Fibroblast of mammary gland (primary cell): ENCODE measurements around the gene UACA.
A peak's percentile ranks its signal among the peaks of the same experiment; 100 is the strongest.
"Not testable (repeated sequence)": the region's sequence is repeated elsewhere in the genome, so short reads cannot be mapped to it uniquely, and the experiment has no call there.

ENCODE experiments used
- DNase-seq: peaks from one replicate; pipeline ENCODE4 v3.0.0-alpha.2; 2010; ENCODE audit warnings: low read depth
- H3K4me3 ChIP-seq: 2 replicates; pipeline ENCODE4 v1.5.1; 2011; ENCODE audit warnings: low read depth, mild to moderate bottlenecking, low read length, moderate library complexity; ENCODE audit not compliant: control insufficient read depth
- CTCF ChIP-seq: conservative IDR thresholded peaks from 2 replicates; pipeline ENCODE4 v1.5.1; 2011; ENCODE audit warnings: low read depth, low read length, inconsistent platforms; ENCODE audit not compliant: control insufficient read depth, insufficient read depth

The UACA gene, protein sequence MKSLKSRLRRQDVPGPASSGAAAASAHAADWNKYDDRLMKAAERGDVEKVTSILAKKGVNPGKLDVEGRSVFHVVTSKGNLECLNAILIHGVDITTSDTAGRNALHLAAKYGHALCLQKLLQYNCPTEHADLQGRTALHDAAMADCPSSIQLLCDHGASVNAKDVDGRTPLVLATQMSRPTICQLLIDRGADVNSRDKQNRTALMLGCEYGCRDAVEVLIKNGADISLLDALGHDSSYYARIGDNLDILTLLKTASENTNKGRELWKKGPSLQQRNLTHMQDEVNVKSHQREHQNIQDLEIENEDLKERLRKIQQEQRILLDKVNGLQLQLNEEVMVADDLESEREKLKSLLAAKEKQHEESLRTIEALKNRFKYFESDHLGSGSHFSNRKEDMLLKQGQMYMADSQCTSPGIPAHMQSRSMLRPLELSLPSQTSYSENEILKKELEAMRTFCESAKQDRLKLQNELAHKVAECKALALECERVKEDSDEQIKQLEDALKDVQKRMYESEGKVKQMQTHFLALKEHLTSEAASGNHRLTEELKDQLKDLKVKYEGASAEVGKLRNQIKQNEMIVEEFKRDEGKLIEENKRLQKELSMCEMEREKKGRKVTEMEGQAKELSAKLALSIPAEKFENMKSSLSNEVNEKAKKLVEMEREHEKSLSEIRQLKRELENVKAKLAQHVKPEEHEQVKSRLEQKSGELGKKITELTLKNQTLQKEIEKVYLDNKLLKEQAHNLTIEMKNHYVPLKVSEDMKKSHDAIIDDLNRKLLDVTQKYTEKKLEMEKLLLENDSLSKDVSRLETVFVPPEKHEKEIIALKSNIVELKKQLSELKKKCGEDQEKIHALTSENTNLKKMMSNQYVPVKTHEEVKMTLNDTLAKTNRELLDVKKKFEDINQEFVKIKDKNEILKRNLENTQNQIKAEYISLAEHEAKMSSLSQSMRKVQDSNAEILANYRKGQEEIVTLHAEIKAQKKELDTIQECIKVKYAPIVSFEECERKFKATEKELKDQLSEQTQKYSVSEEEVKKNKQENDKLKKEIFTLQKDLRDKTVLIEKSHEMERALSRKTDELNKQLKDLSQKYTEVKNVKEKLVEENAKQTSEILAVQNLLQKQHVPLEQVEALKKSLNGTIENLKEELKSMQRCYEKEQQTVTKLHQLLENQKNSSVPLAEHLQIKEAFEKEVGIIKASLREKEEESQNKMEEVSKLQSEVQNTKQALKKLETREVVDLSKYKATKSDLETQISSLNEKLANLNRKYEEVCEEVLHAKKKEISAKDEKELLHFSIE (N-terminal part only)

GRCh38 chr15:70763120-70763949 is at the start of gene UACA:
TSS of gene UACA (minus strand) at chr15:70763558. CDS start at chr15:70763407, 151 bp downstream.
- peak; percentile 96 for DNase-seq
- TF ChIP-seq CTCF = no peak
- H3K4me3 ChIP-seq = peak within 1 kb of the TSS; percentile 92

GRCh38 chr15:70812827-70813364 is 49.5 kb upstream of the UACA start:
- DNase-seq = no peak
- TF ChIP-seq CTCF = no peak
- H3K4me3 ChIP-seq = no peak overlapping the region

GRCh38 chr15:70810916-70811578 is 47.7 kb upstream of the UACA start:
- no peak for TF ChIP-seq CTCF

GRCh38 chr15:70806992-70807712 is 43.8 kb upstream of the UACA start:
- peak; percentile 45 for DNase-seq
- no peak overlapping the region for H3K4me3 ChIP-seq
- no peak for TF ChIP-seq CTCF

More at GRCh38 chr15:70810916-70811578, 47.7 kb upstream of the UACA start:
- no peak overlapping the region for H3K4me3 ChIP-seq
- no peak for DNase-seq

DNA sequence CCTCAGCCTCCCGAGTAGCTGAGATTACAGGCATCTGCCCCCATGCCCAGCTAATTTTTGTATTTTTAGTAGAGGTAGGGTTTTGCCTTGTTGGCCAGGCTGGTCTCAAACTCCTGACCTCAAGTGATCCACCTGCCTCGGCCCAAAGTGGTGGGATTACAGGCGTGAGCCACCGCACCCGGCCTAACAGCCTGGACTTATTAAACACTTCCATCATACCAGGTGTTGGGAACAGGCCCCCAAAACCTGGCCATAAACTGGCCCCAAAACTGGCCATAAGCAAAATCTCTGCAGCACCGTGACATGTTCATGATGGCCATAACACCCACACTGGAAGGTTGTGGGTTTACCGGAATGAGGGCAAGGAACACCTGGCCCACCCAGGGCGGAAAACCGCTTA is 41.0 kb upstream of the UACA start:
- DNase-seq, H3K4me3 ChIP-seq: not testable (repeated sequence)

DNA sequence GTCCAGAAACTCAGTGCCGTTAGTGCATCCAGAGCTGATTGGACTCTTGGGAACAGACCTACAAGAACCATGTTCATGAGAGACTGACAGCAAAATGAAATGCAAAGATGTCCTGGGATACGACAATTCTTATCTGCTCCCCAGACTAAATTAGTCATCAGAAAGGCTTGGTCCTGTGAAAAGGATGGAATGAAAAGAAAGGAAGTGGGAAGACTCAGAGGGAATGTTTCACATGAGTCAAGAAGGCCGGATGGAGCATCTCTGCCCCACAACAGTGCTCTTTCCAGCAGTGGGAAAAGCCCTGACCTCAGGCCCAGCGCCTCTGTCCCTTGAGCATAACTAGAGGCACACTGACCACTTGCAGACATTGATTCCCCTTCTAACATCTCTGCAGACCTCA is 39.3 kb upstream of the UACA start:
- H3K4me3 ChIP-seq = no peak overlapping the region
- DNase-seq = peak; percentile 87
- TF ChIP-seq CTCF = no peak
